Muscle layer of duodenum (tissue), 2 donors: ENCODE data around the gene DSCAML1.

Source experiments
- H3K27ac ChIP-seq: one replicate; pipeline ENCODE4 v1.7.0; 2013; ENCODE audit warnings: mild to moderate bottlenecking, low read length
- H3K27me3 ChIP-seq: one replicate; pipeline ENCODE4 v1.7.0; 2013; ENCODE audit warnings: low read depth, mild to moderate bottlenecking, control low read depth, low read length
- H3K36me3 ChIP-seq, 2 donors: one replicate each; pipeline ENCODE4 v1.7.0; 2013; ENCODE audit warnings: low read length in 2 of 2, control low read depth in 1 of 2, mild to moderate bottlenecking in 1 of 2; ENCODE audit not compliant: insufficient read depth in 2 of 2, control insufficient read depth in 1 of 2
- H3K4me1 ChIP-seq, 2 donors: one replicate each; pipeline ENCODE4 v1.7.0; 2013; ENCODE audit warnings: low read length in 2 of 2, mild to moderate bottlenecking in 2 of 2, control low read depth in 1 of 2, moderate library complexity in 1 of 2; ENCODE audit not compliant: insufficient read depth in 2 of 2, control insufficient read depth in 1 of 2
- H3K4me3 ChIP-seq, 2 donors: one replicate each; pipeline ENCODE4 v1.7.0; 2013; ENCODE audit warnings: low read length in 2 of 2, low read depth in 1 of 2, mild to moderate bottlenecking in 1 of 2
- H3K9me3 ChIP-seq, 2 donors: one replicate each; pipeline ENCODE4 v1.7.0; 2013; ENCODE audit warnings: low read length in 2 of 2, control low read depth in 1 of 2, mild to moderate bottlenecking in 1 of 2; ENCODE audit not compliant: control insufficient read depth in 1 of 2
- donor health status: healthy.

DSCAML1 gene

DNA sequence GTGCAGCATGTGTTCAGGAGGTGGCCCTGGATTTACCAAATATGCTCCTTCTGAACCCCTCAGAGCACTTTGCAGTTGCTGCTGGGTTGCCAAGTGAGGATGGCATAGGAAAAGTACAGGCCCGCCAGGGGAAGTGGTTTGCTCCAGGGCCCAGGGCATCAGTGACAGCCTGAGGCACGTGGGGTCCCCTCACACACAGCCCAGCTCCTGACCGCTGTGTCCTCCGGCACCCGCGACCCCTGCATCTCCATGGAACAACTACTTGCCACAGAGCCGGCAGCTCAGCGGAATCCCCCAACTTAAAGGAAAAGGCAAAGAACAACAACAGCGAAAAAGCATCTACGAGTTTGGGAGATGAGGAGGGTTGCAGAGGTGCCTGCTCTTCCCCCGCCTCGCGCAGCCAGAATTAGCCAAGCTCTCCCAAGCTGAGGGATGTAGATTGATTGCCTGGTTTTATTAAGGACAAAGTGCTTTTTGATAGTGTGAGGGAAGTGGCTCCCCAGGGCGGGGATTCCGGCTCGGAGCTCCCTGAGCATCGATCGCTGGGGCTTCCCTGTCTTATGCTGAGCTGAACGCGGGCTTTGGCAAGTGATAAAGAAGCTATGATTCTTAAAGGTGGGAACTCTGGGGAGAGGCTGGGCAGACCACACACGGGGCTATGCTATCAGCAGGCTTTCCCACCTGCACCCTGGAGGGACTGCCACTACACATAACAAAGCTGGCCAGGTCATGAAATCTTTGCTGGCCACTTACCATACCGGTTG, 294.8 kb downstream of the DSCAML1 start:
- H3K4me1 ChIP-seq = no peaks in the 10 kb centered on the region
- H3K27ac ChIP-seq = no peak overlapping the region
- H3K4me3 ChIP-seq = no peak overlapping the region
- no peaks in the 10 kb centered on the region for H3K27me3 ChIP-seq
- peaks cover 0 to 7% of the 10 kb centered on the region in 2 donors for H3K36me3 ChIP-seq
- no peaks in the 10 kb centered on the region for H3K9me3 ChIP-seq

DNA sequence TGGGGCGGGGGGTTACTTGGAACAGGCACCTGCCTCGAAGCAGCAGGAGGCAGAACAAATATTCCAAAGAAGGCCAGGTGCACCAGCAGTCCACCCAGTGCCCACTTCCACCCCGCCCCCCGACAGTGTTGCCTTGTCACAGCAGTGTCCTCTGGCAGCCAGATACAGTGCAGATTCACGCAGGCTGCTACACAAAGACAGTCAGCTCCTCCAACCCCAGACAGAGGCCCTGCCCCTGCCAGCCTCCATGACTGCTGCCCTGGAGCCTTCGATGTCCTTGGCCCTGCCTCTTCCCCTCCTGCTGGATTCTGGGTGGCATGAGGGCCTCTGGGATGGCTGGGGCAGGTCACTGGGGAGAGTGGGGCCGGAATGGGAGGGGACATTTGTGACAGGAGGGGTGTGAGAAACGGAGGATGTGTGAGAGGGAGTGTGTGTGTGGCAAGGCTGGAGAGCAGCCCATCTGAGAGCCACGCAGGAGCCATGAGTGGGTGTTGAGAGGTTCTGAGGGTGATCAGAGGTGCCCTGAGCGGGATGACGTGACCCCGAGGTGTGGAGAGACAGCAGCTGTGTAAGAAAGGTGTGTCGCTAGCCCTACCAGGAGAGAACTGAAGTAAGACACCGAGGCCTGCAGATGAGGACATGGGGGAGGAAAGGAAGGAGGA, 295.6 kb downstream of the DSCAML1 start:
- Histone ChIP-seq H3K9me3 (no peaks in the 10 kb centered on the region), H3K27ac (no peak overlapping the region), H3K27me3 (no peaks in the 10 kb centered on the region), H3K4me3 (no peak overlapping the region), H3K36me3 (peaks cover 0 to 7% of the 10 kb centered on the region in 2 donors), H3K4me1 (no peaks in the 10 kb centered on the region)

DNA sequence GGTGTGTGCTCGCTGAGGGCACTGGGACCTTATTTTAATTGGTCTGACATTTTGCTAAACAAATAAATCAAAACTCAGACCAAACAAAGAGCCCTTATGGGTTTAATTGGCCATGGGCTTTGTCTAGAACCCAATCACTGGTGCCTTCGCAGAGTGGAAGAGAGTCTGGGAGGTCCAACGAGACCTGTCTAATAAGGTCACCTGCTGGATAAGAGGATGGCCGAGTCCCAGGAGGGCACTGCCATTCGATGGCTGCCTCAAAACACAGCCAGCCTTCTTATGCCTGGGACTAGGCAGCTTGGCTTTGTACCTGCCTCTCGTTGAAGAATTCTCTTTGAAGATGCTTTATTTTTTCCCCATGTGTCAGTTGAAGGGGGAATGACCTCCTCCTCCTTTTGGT, 298.2 kb downstream of the DSCAML1 start:
- Histone ChIP-seq H3K4me3 (no peak overlapping the region), H3K27ac (no peak overlapping the region), H3K27me3 (no peaks in the 10 kb centered on the region), H3K36me3 (peaks cover 0 to 4% of the 10 kb centered on the region in 2 donors), H3K9me3 (no peaks in the 10 kb centered on the region), H3K4me1 (no peaks in the 10 kb centered on the region)

DNA sequence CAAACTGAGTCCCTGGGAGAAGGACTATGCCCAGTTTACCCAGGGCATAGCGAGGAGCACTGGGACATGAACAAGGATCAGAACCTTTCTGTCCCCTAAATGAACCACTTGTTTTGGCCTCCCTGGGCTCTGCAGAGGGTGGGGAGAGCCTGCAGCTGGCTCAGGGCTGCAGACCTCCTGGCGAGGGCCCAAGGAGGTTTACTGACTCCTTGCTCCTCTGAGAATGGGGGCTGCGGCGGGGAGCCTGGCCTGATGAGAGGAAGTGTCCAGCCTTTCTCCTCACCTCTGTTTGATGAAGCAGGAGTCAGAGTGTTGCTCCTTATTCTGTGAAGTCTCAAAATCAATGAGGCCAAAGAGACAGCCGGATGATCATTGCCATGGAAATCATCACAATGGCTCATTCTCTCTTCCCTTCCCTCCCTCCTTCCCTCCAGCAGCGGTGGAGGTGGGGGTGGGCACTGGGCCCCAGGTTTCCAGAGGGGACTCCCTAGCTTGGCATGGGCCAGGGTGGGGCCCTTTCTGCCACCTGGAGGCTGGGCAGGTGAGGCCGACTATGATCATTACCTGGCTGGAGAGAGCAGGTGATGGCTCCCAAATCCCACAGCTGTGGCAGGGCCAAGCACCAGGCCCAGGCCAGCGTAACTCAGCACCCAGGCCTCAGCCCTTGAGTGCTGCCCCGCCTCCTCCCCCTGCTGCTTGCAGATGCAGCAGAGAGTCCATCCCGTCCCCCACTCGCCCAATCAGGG, 299.6 kb downstream of the DSCAML1 start:
- Histone ChIP-seq H3K9me3 (no peaks in the 10 kb centered on the region), H3K4me3 (no peak overlapping the region), H3K27ac (no peak overlapping the region), H3K27me3 (no peaks in the 10 kb centered on the region), H3K36me3 (no peaks in the 10 kb centered on the region), H3K4me1 (no peaks in the 10 kb centered on the region)

DNA sequence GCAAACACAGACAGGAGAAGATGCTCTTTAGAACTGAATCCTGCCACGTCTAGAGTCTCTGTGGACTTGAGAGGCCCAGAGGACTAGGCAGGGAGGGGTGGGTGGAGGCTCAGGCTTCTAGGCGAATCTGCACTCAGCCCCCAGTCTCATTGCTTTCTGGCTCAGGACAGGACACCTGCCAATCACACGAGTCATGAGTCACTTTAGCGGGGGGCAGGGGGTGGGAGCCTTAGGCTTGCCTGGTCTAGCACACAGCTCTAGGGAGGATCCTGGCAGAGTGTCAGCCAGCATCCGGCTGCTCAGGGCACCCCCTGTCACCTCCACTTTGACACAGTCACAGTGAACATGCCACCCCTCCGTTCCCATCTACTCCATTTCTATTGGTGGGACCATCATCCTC, 301.7 kb downstream of the DSCAML1 start:
- Histone ChIP-seq H3K4me1 (peaks cover 0 to under 1% of the 10 kb centered on the region in 2 donors), H3K27me3 (no peaks in the 10 kb centered on the region), H3K9me3 (no peaks in the 10 kb centered on the region), H3K36me3 (no peaks in the 10 kb centered on the region), H3K27ac (no peak overlapping the region), H3K4me3 (no peak overlapping the region)

DNA sequence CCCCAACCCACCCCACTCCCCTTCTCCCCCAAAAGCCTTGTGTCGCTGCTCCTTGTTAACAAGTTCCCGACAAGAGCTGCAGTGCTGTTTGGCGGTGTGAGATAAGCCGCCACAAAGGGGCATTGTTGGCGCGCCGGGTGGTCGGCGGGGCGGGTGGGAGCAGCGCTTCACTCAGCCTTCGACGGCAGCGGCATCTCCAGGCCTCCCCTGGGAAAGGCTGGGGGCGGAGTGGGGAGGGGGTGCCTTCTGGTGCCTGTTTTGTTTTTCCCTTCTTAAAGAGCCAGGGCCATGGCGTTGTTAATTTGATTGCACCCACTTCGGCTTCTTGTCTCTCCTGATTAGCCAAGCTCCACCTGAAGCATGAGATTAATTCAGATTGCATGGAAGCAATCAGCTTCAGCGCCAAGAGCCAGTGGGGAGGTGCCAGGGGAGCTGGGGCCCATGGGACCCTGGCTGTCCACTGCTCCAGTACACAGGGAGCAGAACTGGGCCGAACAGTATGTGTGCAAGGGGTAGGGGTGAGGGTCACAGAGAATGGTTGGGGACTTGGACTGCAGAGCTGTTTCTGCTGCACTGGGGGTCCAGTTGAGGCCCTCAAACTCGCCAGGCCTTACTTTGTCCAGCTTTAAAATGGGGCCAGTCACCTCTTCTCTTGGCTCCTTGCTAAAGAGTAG, 304.3 kb downstream of the DSCAML1 start:
- H3K27ac ChIP-seq = no peak overlapping the region
- H3K9me3 ChIP-seq = no peaks in the 10 kb centered on the region
- H3K4me3 ChIP-seq = no peak overlapping the region
- H3K27me3 ChIP-seq = no peaks in the 10 kb centered on the region
- no peaks in the 10 kb centered on the region for H3K36me3 ChIP-seq
- peaks cover 0 to 6% of the 10 kb centered on the region in 2 donors for H3K4me1 ChIP-seq

DNA sequence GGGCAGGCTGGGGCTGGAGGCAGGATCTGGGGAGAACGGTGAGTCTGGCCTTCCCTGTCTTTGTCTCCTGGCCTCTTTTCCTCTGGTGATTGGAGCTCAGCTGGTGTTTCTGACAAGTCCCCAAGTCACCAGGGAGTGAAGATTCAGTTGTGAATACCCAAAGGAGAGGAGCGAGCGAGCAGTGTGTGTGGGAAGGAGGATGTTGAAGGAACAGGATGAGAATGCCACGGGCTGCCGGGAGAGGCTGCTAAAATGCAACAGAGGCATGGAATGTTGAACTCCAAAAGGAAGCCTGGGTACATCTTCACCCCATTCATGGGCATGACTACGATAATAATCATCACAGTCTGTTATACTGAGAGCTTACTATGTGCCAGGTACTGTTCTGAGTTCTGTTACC, 306.1 kb downstream of the DSCAML1 start:
- H3K9me3 ChIP-seq = no peaks in the 10 kb centered on the region
- no peaks in the 10 kb centered on the region for H3K27me3 ChIP-seq
- H3K4me3 ChIP-seq = no peak overlapping the region
- no peaks in the 10 kb centered on the region for H3K36me3 ChIP-seq
- H3K27ac ChIP-seq = no peak overlapping the region
- peaks cover 0 to 6% of the 10 kb centered on the region in 2 donors for H3K4me1 ChIP-seq

DNA sequence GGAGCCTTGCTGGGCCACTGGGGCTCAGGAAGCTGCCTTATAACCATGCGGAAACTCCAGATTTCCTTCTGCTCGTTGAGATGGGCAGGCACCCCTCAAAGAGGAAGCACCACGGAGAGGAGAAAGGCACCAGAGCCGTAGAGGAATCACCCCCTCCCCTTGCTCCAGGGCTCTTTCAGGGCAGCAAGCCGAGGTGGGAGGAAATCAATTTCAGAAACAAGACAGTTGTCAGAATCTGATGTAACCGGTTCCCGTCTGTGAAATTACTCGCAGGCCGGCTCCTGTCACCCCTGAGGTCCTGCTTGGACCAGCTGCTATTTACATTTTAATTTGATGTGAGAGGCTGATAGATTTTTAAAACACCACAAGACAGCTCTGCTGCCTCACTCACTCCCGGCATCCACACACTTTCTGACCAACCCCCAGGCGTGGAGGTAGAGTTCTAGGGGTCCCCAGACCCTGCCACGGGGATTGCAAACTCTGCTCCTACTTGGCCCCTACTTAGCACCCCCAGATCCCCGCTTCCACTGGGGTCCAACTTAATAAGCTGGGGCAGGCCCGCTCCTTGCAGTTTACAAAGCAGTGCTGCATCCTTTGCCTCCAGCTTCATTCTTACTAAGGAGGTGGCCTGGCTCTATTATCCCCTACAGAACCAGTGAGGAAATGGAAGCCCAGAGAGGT, 306.9 kb downstream of the DSCAML1 start:
- H3K36me3 ChIP-seq = no peaks in the 10 kb centered on the region
- no peak overlapping the region for H3K27ac ChIP-seq
- peaks cover 0 to 6% of the 10 kb centered on the region in 2 donors for H3K4me1 ChIP-seq
- H3K27me3 ChIP-seq = no peaks in the 10 kb centered on the region
- no peaks in the 10 kb centered on the region for H3K9me3 ChIP-seq
- no peak overlapping the region for H3K4me3 ChIP-seq

DNA sequence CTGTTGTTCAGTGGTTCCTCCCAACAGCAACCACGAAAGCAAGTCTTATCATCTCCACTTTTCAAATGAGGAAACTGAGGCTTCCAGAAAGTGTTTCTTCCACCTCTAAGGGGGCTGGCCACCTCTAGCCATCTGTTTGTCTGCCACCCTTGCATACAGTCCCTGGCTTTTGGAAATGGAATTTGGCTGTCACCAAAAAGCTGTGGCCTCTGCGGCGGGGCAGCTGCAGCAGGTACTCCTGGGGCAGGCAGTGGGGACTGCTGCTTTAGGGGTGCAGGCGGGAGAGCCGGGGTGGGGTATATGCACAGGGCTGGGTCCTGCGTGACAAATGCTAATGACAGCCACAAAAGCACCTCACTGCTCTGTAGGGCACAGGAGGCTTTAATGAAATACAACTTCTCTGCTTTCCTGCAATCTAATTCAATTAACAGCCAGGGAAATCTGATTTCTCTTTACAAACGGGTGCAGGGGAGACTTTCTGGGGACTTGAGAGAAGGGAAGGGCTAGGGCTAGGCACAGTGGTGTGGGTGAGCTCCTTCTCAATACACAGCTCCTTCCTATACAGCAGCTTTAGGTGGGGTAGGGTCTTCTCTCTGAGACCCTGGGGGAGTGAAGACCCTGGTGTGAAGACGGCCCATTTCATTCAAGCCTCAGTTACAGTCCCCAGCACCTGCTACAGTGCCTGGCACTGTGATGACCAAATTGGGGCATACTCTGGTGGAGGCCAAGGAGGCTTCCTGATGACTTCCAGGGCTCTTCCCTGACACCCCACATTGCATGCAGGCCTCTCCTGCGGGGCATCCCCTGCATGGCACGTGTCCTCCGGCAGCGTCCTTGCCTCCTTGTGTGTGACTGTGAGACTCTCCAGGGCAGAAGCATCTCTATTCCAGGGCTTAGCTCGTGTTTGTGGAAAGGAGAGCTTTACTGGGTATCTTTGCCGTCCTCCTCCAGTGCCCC, 307.7 kb downstream of the DSCAML1 start:
- Histone ChIP-seq H3K36me3 (no peaks in the 10 kb centered on the region), H3K9me3 (no peaks in the 10 kb centered on the region), H3K27me3 (no peaks in the 10 kb centered on the region), H3K4me3 (no peak overlapping the region), H3K4me1 (peaks cover 0 to 6% of the 10 kb centered on the region in 2 donors), H3K27ac (no peak overlapping the region)

DNA sequence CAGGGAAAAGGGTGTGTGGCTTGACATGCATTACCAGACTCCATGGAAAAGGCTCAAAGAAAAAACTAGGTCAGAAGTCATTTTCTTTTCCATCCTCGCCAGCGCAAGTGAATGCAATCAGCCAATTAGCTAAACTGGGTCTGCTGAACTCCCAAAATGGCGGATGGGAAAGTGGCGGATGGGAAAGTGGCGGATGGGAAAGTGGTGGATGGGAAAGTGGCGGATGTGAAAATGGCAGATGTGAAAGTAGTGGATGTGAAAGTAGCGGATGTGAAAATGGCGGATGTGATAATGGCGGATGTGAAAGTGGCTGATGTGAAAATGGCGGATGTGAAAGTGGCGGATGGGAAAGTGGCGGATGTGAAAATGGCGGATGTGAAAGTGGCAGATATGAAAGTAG, 311.0 kb downstream of the DSCAML1 start:
- Histone ChIP-seq H3K4me3 (no peak overlapping the region), H3K27ac (no peak overlapping the region), H3K36me3 (no peaks in the 10 kb centered on the region), H3K4me1 (peaks cover 0 to 6% of the 10 kb centered on the region in 2 donors), H3K27me3 (no peaks in the 10 kb centered on the region), H3K9me3 (no peaks in the 10 kb centered on the region)
